GM19035 (cell line): ENCODE measurements around the gene TULP4.
"Not testable (repeated sequence)": the region's sequence is repeated elsewhere in the genome, so short reads cannot be mapped to it uniquely, and the experiment has no call there.

Experiments used
- ATAC-seq: cut with Tn5 transposase; IDR thresholded peaks from one replicate; pipeline ENCODE4 v1.9.1; 2021; ENCODE audit not compliant: unreplicated experiment

Gene TULP4

GRCh38 chr6:158459726-158460125, 147.5 kb downstream of the TULP4 start:
- no peak for ATAC-seq

DNA sequence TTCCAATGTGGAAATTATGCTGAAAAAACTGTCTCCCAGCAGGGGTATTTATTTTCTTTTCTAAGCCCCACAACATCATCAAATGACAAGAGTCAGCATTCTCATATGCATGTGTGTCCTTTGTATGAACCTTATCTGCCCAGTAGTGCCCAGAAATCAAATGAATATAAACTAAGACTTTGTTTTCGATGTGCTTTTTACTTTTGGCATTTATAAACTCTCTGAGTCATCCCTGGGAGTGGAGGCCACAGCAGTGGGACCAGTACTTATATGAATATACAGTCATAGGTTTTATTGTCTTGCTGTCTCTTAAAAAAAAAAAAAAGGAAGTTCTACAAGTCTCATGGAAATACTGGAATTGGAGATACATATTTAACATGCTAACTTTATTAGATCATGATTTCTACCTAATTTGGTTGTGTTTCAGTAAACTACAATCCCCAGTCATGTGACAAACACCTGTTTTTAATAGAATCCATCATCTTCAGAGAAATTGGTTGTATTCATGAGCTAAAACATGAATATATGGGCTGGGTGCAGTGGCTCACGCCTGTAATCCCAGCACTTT, 148.4 kb downstream of the TULP4 start:
- no peak for ATAC-seq

- ATAC-seq = no peak
Observed at GRCh38 chr6:158461954-158462353, 149.7 kb downstream of the TULP4 start.

DNA sequence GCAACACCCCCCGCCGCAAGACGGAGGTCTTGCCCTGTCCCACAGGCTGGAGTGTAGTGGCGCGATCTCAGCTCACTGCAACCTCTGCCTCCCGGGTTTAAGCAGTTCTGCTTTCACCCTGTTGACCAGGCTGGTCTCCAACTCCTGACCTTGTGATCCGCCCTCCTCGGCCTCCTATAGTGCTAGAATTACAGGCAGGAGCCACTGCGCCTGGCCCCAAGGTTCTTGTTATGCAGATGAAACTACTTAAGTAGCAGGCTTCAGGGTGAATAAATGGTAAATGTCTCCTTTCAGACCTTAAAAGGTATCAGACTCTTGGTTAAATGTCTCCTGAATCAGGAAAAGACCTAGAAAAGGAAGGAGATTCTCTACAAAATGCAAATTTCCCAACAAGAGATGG, 152.2 kb downstream of the TULP4 start:
- no peak for ATAC-seq

DNA sequence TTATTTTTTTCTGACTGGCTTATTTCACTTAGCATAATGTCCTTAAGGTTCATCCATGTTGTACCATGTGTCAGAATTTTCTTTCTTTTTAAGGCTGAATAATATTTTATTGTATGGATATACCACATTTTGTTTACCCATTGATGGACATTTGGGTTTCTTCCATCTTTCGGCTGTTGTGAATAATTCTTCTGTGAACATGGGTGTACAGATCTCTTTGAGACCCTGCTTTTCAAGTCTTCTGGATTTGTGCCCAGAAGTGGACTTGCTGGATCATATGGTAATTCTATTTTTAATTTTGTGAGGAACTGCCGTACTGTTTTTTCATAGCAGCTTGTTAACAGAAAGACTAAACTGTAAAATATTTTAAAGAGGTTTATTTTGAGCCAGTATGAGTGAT, 153.0 kb downstream of the TULP4 start:
- ATAC-seq = no peak

DNA sequence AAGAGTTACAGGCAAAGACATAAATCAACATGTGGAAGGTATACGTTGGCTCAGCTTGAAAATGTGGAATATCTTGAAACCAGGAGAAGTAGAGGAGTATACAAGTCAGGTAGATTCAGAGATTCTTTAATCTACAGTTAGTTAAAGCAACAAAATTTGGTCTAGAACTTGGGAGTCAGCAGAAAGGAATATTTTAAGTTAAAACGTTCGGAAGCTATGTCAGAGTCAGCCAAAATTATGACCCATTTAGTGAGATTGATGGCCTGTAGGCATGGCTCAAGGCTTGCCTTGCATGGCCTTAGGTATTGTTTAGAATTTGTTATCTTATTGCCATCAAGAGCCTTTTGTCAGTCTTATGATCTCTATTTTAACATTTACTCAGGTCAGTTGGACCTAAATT, 153.5 kb downstream of the TULP4 start:
- no peak for ATAC-seq

GRCh38 chr6:158467923-158468322, 155.7 kb downstream of the TULP4 start:
- no peak for ATAC-seq

- no peak for ATAC-seq
Observed at GRCh38 chr6:158468666-158469065, 156.4 kb downstream of the TULP4 start.

GRCh38 chr6:158470023-158470422, 157.8 kb downstream of the TULP4 start:
- ATAC-seq = not testable (repeated sequence)

DNA sequence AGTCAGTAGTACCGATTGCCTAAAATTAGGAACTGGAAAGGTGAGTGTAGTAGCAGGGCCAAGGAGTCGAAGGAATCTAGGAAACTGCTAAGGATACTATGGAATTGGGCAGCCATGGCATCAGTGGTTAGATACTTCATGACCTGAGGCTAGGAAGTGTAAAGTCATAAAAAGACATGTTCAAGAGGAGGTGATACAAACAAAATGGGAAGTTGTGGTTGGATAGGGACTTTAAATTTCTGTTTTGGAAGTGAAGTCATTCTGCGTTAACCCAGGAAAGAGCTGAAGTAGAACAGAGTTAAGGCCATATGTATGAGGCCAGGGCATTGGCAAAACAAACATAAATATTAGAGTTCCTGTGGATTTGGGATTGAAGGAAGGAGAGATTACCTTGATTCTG, 159.1 kb downstream of the TULP4 start:
- no peak for ATAC-seq

GRCh38 chr6:158472447-158472846, 160.2 kb downstream of the TULP4 start:
- no peak for ATAC-seq

DNA sequence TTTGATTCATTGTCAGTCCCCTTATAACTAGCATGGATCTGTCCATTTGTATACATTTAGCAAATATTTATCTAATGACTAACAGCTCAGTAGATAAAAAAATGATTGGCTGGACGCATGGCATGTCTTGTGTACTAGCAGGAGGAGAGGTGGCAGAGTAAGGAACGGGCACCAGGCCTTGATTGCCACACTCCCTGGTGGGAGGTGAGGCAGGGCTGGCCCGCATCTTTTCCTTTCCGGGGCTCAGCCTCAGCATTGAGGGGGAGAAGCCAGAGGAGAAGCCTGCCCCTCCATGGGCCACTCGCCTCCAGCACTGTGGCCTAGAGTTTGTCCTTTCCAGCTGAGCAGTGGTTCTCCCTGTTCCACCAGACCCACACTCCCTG, 162.7 kb downstream of the TULP4 start:
- peak; percentile 3 for ATAC-seq

GRCh38 chr6:158475344-158476302, 163.4 kb downstream of the TULP4 start:
- peak; percentile 84 for ATAC-seq

GRCh38 chr6:158476389-158476788, 164.1 kb downstream of the TULP4 start:
- ATAC-seq = no peak

DNA sequence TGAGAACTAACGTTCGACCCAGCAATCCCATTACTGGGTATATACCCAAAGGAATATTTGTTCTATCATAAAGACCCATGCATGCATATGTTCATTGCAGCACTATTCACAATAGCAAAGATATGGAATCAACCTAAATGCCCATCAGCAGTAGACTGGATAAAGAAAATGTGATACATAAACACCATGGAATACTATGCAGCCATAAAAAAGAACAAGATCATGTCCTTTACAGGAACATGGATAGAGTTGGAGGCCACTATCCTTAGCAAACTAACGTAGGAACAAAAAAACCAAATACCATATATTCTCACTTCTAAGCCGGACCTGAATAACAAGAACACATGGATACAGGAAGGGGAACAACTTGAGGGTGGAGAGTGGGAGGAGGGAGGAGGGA, 165.5 kb downstream of the TULP4 start:
- ATAC-seq = not testable (repeated sequence)

DNA sequence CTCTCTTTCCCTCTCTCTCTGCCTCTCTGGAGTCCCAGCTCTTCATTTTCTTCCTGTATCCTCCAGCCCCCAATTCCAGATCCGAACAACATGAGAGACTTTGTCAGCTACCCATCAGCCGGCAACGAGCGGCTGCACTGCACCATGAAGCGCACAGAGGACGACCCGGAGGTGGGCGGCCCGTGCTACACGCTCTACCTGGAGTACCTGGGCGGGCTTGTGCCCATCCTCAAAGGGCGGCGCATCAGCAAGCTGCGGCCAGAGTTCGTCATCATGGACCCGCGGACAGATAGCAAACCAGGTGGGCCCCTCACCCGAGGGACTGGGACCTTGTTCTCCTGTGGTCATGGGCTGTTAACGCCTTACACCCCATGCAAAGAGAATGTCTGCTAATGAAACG, 168.7 kb downstream of the TULP4 start:
- ATAC-seq = no peak

GRCh38 chr6:158481690-158482473, 169.6 kb downstream of the TULP4 start:
- no peak for ATAC-seq

DNA sequence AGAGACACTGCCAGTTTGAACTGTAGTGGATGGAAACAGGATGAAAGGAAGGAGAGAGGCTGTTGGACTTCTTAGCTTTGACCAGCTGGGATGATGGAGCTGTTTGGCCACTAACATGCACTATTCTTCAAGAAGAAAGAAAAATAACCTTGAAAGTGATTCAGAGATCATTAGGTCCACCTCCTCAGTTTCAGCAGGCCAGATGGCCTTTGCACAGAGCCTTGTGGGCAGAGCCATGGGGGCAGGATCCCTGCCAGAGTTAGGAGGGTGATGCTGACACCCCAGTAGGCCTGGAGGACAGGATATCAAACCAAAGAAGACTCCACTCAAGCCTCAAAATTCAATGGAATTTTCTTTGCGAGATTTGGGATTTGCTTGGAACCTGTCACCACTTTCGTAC, 173.2 kb downstream of the TULP4 start:
- no peak for ATAC-seq

DNA sequence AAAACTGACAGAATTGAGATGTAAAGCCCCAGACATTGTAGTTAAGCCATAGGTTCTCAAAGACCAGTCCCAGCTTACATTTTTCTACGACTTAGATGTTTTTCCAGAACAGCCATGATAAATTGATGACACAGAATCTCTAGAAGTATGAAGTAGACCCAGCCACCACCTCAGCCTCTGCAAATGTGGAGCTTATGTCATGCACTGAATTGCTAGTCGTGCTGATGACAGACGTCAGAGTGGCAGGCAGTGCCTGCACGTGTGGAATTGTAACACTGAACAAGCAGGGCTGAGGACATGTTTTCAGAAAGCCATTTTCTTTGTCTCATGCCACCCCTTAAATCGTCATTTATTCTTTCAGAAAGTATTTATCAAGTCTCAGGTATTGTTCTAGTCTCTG, 175.2 kb downstream of the TULP4 start:
- no peak for ATAC-seq

GRCh38 chr6:158488065-158488464, 175.8 kb downstream of the TULP4 start:
- no peak for ATAC-seq

- no peak for ATAC-seq
Observed at GRCh38 chr6:158489441-158489840, 177.2 kb downstream of the TULP4 start.

GRCh38 chr6:158492881-158493280, 180.6 kb downstream of the TULP4 start:
- ATAC-seq = no peak
